ENCODE results near the gene LIMK1. TPM values are rescaled to one million over a fixed set of nuclear protein-coding genes. Genes with fewer than 3 reads are reported as not detected.
A peak's percentile ranks its signal among the peaks of the same experiment; 100 is the strongest.

Gene LIMK1
- total RNA-seq, 2 experiments from 2014 or later = 7.8 to 8.2 TPM

DNA sequence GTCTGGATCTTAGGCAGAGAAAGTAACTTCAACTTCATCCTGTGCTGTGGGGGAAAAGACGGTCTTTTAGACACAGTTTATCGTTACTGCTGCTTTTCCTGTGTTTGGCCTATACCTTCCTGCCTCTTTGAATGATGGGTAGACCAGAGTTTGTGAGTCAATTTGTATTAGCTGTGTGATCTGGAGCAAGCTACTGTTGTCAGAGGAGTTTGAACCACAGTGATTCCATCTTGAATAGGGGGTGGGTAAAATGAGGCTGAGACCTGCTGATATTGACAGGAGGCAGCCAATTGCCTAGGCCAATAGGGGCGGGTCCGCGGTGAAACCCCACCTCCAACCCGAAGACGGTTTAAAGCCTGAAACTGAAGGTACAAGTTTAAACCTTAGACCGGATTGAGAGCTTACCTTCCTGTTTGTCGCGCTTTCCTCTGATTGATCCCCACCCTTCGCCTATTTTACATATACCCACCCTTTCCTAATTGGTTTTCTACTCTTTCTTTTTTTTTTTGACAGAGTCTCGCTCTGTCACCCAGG, 54.8 kb downstream of the LIMK1 start:
- ATAC-seq (ENCODE audit: poor library complexity) = no peak
- no peak overlapping the region for H3K27ac ChIP-seq (ENCODE audit: low read depth in 1 of 2, low read length in 2 of 2)
- CTCF ChIA-PET = no interaction called here

DNA sequence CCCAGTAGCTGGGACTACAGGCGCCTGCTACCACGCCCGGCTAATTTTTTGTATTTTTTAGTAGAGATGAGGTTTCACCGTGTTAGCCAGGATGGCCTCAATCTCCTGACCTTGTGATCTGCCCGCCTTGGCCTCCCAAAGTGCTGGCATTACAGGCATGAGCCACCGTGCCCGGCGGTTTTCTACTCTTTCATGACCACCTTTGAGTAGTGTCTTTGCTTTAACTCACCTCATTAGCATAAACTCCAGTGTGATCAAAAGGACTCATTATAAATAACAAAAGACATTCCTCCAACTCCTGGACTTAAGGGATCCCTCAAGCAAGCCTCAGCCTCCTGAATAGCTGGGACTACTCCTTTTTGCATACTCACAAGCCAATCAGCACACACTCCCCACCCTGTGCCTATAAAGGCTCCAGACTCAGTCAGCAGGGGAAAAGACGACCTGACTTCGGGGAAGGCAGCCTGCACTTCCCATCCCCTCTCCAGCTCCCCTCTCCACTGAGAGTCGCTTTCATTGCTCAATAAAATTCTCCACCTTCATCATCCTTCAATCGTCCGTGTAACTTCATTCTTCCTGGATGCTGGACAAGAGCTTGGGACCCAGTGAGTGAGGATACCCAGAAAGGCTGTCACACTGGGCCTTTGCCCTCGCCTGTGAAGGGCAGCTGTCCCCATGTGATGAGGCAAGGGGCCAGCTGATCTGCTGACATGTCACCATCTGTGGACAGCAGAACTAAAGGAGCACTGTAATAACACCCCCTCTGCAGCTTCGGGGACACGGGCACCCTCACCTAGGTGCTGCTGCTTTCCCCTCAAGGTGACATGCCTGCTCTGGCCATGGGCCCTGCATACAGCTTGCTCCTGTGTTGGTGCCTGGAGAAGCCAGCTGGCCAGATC, 55.6 kb downstream of the LIMK1 start:
- Histone ChIP-seq H3K36me3 (ENCODE audit: insufficient read depth, low read length) (no peaks in the 10 kb centered on the region), H3K9me3 (ENCODE audit: control insufficient read depth in 1 of 2, insufficient read depth in 1 of 2, low read length in 2 of 2) (no peaks in the 10 kb centered on the region), H3K27ac (ENCODE audit: low read depth in 1 of 2, low read length in 2 of 2) (no peak overlapping the region), H3K4me3 (ENCODE audit: low read length) (no peak overlapping the region), H3K27me3 (ENCODE audit: control insufficient read depth in 1 of 2, insufficient read depth in 2 of 2, low read length in 2 of 2) (no peaks in the 10 kb centered on the region), H3K4me1 (ENCODE audit: insufficient read depth, low read length) (peaks cover 3% of the 10 kb centered on the region)
- no peak for ATAC-seq (ENCODE audit: poor library complexity)
- POLR2A ChIA-PET = no interaction called here
- Mint-ChIP-seq H3K9me3 (no peaks in the 10 kb centered on the region), H3K27me3 (no peaks in the 10 kb centered on the region), H3K27ac (no peak overlapping the region), H3K36me3 (ENCODE audit: low read depth) (no peaks in the 10 kb centered on the region), H3K4me1 (ENCODE audit: low read depth) (no peaks in the 10 kb centered on the region), H3K4me3 (no peak overlapping the region)
- DNase-seq = no peak
- CTCF ChIA-PET = no interaction called here
- TF ChIP-seq, protein P1, sequence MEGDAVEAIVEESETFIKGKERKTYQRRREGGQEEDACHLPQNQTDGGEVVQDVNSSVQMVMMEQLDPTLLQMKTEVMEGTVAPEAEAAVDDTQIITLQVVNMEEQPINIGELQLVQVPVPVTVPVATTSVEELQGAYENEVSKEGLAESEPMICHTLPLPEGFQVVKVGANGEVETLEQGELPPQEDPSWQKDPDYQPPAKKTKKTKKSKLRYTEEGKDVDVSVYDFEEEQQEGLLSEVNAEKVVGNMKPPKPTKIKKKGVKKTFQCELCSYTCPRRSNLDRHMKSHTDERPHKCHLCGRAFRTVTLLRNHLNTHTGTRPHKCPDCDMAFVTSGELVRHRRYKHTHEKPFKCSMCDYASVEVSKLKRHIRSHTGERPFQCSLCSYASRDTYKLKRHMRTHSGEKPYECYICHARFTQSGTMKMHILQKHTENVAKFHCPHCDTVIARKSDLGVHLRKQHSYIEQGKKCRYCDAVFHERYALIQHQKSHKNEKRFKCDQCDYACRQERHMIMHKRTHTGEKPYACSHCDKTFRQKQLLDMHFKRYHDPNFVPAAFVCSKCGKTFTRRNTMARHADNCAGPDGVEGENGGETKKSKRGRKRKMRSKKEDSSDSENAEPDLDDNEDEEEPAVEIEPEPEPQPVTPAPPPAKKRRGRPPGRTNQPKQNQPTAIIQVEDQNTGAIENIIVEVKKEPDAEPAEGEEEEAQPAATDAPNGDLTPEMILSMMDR (IDR thresholded peaks at IDR 0.05) = no peak
- intact Hi-C loops (cut with DNase I, micrococcal nuclease) = no loop called here

More for the DNA sequence above, 54.8 kb downstream of the LIMK1 start:
- POLR2A ChIA-PET = no interaction called here
- Mint-ChIP-seq H3K36me3 (ENCODE audit: low read depth) (no peaks in the 10 kb centered on the region), H3K27ac (no peak overlapping the region), H3K27me3 (no peaks in the 10 kb centered on the region), H3K4me3 (no peak overlapping the region), H3K9me3 (no peaks in the 10 kb centered on the region), H3K4me1 (ENCODE audit: low read depth) (no peaks in the 10 kb centered on the region)
- no peaks in the 10 kb centered on the region for H3K36me3 ChIP-seq (ENCODE audit: insufficient read depth, low read length)
- peaks cover 3% of the 10 kb centered on the region for H3K4me1 ChIP-seq (ENCODE audit: insufficient read depth, low read length)
- intact Hi-C loops (cut with DNase I, micrococcal nuclease) = no loop called here
- peak in 6 of 14 experiments; percentile 3 to 46 (median 14) for DNase-seq
- no peaks in the 10 kb centered on the region for H3K9me3 ChIP-seq (ENCODE audit: control insufficient read depth in 1 of 2, insufficient read depth in 1 of 2, low read length in 2 of 2)
- H3K4me3 ChIP-seq (ENCODE audit: low read length) = no peak overlapping the region
- no peaks in the 10 kb centered on the region for H3K27me3 ChIP-seq (ENCODE audit: control insufficient read depth in 1 of 2, insufficient read depth in 2 of 2, low read length in 2 of 2)
- TF ChIP-seq, protein P1 (IDR thresholded peaks at IDR 0.05) = no peak

DNA sequence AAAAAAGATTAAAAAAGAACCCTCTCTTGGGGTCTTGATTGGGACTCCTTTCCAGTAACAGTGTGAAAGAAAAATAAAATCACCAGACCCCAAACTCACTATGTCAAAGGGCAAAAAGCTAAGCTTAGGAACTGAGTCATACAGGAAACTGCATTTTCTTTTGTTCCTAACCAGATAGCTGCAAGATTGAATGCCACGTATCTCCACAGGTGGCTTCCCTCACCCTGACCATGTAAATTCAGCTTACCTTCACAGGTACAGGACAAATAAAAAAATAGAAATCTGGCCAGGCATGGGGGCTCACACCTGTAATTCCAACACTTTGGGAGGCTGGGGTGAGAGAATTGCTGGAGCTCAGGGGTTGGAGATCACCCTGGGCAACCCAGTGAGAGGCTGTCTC, 58.1 kb downstream of the LIMK1 start:
- intact Hi-C loops (cut with DNase I, micrococcal nuclease) = no loop called here
- Mint-ChIP-seq H3K27me3 (peaks cover 3% of the 10 kb centered on the region), H3K27ac (no peak overlapping the region), H3K9me3 (no peaks in the 10 kb centered on the region), H3K4me3 (no peak overlapping the region), H3K4me1 (ENCODE audit: low read depth) (no peaks in the 10 kb centered on the region), H3K36me3 (ENCODE audit: low read depth) (no peaks in the 10 kb centered on the region)
- CTCF ChIA-PET = interaction anchor here (0.7 kb wide), 1 partner anchor 25 kb away, joined by 4 read pairs; no protein-coding TSS in a partner anchor
- Histone ChIP-seq H3K36me3 (ENCODE audit: insufficient read depth, low read length) (no peaks in the 10 kb centered on the region), H3K4me3 (ENCODE audit: low read length) (no peak overlapping the region), H3K27ac (ENCODE audit: low read depth in 1 of 2, low read length in 2 of 2) (no peak overlapping the region), H3K27me3 (ENCODE audit: control insufficient read depth in 1 of 2, insufficient read depth in 2 of 2, low read length in 2 of 2) (no peaks in the 10 kb centered on the region), H3K4me1 (ENCODE audit: insufficient read depth, low read length) (peaks cover 3% of the 10 kb centered on the region), H3K9me3 (ENCODE audit: control insufficient read depth in 1 of 2, insufficient read depth in 1 of 2, low read length in 2 of 2) (peaks cover 0 to 5% of the 10 kb centered on the region in 2 experiments)
- ATAC-seq (ENCODE audit: poor library complexity) (no peak), DNase-seq (no peak)
- TF ChIP-seq, protein P1 (IDR thresholded peaks at IDR 0.05) = no peak
- POLR2A ChIA-PET = no interaction called here
